NCI-H1105 treated with DMSO at 0.1 percent for 48 hours (cell line): ENCODE measurements around the gene CGGBP1.

Experiments
- DNase-seq: peaks from one replicate; lab custom pipeline; 2025; lab: John Stamatoyannopoulos, UW

Gene CGGBP1, protein sequence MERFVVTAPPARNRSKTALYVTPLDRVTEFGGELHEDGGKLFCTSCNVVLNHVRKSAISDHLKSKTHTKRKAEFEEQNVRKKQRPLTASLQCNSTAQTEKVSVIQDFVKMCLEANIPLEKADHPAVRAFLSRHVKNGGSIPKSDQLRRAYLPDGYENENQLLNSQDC

DNA sequence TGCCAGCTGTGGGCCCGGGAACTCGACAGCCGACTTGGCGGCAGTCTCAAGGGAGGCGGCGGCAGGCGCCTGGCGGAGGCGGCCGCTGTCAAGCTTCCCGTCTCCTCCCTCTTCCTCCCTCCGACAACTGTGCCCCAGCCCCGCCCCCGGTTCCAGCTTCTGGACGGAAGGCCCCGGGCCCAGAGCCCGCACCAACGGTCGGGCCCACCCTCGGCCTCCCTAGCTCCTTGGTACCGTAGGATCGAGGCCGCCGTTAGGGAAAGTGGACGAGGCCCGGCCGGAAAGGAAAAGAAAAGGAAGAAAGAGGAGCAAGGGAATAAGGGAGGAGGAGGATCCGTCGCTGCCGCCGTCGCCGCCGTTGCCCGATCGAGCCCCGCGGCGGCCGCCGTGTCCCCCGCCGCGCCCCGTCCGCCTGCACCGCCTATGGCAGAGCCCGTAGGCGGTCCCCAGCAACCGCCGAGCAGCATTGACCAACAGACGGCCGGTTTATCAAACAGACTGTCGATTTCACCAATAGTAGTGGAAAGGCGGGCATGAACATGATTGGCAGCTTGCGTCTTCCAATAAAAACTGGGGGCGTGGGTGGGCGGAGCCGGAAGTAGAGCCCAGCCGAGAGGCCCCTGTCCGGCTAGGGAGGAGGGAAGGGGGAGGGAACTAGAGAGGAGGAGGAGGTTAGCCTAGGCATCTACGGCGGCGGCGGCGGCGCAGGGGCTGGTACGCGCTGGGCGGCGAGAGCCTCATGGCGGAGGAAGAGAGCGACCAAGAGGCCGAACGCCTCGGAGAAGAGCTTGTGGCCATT is at the start of gene CGGBP1, which contains the start of gene ZNF654:
TSS of gene CGGBP1 (minus strand) at position 425 of the 799 bp plus-strand sequence. CDS start 3,029 bp downstream, outside the sequence.
TSS of gene ZNF654 (plus strand) at position 675 of the 799 bp plus-strand sequence. CDS start at position 740, 65 bp downstream.
- DNase-seq = peak; percentile 98

DNA sequence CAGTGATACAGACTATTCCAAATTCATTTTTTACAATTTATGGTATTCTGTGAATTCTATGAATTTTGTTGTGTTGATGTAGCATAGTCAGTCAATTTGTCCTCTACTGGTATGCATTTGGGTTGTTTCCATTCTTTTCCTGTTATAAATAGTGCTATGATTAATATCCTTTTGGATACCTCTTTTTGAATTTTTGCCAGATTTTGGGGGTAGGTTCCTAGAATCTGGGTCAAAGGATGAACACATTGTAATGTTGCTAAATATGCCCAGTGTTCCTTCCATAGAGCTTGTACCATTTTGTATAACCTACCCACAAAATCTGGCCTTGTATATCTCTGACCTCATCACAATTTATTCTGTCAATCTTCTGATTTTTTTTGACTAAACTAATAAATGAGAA is 46.5 kb upstream of the CGGBP1 start:
- DNase-seq = no peak

DNA sequence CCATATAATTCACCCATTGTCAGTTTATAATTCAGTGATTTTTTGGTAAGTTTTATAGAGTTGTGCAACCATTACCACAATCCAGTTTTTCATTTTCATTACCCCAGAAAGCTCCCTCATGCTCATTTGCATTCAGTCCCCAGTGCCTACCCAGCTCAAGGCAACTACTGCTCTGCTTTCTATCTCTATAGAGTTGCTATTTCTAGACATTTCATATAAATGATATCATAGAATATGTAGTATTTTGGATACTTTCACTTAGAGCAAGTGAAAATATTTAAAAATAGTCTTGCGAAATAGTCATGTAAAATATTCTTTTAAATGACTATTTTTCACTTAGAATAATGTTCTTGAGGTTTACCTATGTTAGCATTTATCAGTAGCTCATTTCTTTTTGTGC is 42.3 kb upstream of the CGGBP1 start:
- DNase-seq = no peak

DNA sequence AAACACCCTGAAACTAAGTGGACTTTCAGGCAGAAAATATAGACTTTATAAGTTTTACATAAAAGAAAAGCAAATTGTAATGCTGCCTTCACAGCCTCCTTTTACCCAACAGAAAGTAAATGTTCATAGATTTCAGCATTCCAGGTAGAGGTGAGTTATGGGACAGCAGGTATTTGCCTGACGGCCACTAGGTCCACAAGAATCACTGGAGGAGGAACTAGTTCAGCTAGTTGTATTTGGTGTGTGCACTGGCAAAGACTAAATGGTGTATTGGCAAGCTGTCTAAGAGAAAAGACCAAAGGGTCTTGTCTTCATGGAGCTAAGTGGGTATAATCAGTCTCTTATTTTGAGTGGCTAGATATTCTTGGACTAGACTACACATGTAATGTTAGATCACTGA is 34.5 kb upstream of the CGGBP1 start:
- no peak for DNase-seq

DNA sequence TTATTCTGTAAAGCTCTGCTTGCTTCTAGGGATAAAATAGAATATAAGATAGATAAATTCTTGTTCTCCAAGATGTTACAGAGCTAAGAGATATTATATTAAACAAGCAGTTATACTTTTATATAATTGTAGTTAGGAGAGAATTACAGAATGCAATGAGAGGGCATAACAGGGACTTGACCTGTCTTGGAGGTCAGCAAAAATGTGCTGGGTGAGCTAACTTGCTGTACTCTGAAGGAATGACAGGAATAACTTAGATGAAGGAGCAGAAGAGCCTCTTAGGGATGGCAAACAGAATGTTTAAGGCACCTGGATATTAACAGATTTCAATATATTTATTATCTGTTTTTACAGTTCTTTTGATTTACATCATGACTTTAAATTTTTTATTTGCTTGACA is 33.5 kb upstream of the CGGBP1 start:
- no peak for DNase-seq

DNA sequence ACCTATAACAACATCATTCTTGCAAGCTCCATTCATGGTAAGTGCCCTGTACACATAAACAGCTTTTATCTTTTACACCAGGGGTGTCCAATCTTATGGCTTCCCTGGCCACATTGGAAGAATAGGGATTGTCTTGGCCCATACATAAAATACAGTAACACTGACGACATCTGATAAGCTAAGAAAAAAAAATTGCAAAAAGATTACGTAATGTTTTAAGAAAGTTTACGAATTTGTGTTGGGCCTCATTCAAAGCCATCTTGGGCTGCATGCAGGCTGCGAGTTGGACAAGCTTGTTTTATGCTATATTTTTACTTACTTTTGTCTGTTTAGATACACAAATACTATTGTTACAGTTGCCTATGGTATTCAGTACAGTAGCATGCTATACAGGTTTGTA is 31.9 kb upstream of the CGGBP1 start:
- no peak for DNase-seq

DNA sequence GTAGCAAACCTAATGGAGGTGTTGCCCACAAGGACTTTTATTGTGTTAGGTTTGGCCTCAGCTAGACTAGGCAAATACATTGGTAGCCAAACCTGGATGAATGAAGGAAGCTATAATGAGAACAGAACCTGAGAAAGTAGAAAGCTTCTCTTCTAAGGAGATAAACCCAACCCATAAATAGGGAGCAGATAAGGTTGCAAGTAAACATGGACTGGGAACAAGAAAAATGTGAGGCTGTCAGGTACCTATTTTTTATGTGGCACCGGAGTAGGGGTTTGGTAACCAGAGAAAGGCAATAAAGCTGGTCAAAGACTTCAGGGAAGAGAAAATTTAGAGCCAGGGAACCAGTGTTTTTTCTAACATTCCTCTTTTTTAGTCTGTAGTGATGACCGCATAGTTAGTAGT is 25.3 kb upstream of the CGGBP1 start:
- no peak for DNase-seq

DNA sequence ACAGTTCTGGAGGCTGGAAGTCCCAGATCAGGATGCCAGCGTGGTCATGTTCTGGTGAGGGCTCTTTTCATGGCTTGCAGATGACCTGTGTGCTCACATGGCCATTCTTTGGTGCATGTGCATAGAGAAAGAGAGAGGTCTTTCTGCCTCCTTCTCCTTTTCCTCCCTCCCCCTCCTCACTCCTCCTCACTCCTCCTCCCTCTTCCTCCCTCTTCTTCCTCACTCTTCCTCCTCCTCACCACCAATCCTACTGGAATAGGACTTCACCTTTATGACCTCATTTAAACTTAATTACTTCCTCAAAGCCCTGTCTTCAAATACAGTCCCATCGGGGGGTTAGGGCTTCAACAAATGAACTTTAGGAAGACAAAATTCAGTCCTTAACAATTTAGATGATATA is 24.0 kb upstream of the CGGBP1 start:
- no peak for DNase-seq

DNA sequence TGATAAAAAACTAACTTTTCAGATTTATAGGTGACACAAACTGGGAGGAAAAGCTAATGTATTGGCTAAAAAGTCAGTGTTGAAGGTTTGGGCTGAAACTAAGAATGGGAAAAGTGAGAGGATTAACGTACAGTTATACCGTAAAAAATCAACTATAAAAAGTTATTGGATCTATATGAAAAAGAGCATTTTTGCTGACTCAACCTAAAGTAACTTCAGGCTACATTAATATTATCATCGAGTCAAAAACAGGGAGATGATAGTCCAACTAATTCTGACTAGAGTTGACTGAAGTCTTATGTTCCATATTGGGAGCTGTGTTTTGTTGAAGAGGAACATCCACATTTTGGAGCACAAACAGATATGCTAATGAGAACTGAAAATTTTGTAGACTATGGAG is 20.1 kb upstream of the CGGBP1 start:
- no peak for DNase-seq

DNA sequence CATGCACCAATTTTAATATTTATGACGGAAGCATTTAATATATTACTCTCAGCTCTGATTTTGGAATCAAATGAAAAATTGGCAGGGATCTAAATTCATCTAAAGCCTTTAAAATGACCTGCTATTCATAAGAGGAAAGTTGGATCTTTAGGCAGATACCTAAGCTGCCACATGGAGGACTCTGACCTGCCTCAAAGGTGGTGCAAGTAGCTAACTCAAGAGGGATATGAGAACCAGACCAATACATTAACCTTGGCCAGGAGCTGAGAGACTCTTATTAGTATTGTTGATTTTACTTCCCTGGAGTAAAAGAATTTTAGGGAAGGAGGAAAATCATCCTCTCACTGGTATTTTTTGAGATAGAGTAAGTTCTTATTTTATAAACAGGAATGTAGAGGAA is 17.9 kb upstream of the CGGBP1 start:
- DNase-seq = no peak

DNA sequence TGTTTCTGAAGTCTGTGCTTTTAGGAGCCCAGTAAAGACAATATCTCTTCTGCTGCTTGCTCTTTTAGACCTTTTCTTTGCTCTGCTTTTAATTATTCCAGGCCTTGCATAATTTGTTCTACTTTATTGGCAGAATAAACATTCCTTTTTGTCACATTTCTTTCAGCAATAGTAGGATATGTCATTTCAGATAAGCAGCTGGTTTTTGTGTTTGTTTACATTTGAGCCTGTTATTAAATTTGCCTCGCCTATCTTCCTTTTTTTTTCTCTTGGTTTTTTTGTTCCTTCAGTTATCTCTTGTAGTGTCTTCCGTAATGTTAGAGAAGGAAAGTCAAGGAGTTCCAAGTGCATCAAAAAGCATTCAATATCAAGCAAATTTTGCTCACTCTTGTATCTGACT is 16.7 kb upstream of the CGGBP1 start:
- DNase-seq = no peak

DNA sequence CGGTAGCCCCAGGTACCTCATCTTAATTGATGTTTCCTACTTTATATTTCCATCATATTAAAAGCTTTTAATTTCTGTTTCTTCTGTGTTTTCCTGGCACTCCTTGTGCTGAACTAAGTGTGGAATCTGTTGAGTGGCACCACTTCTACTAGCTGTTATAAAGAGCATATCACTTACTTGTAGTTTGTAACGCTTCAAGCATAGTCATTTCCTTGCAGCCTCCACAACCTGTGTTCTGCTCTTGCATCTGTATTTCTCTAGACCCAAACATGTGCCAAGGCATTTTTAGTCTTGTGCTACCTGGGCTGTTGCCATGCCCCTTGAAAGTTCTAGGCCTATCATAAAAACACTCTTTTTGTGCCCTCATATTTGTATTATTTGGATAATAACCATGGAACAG is 16.3 kb upstream of the CGGBP1 start:
- DNase-seq = no peak

DNA sequence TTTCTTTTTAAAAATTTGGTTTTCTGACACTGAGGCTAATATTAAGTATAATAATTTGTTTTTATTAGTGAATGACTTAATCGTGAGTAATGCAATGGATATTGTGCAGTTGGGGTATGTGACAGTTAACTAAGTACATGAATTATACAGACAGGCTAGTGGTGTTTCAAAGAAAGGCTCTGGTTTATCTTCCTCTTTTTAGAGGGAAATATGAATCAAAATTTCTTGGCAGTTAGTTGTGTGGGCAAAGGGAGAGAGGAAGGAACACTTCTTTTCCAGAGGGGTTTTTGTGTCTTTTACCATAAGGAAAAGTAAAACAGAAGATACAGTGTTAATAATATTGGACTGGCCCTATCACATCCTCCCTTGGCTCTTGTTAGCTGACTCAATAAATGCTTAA is 2.9 kb upstream of the CGGBP1 start:
- no peak for DNase-seq

DNA sequence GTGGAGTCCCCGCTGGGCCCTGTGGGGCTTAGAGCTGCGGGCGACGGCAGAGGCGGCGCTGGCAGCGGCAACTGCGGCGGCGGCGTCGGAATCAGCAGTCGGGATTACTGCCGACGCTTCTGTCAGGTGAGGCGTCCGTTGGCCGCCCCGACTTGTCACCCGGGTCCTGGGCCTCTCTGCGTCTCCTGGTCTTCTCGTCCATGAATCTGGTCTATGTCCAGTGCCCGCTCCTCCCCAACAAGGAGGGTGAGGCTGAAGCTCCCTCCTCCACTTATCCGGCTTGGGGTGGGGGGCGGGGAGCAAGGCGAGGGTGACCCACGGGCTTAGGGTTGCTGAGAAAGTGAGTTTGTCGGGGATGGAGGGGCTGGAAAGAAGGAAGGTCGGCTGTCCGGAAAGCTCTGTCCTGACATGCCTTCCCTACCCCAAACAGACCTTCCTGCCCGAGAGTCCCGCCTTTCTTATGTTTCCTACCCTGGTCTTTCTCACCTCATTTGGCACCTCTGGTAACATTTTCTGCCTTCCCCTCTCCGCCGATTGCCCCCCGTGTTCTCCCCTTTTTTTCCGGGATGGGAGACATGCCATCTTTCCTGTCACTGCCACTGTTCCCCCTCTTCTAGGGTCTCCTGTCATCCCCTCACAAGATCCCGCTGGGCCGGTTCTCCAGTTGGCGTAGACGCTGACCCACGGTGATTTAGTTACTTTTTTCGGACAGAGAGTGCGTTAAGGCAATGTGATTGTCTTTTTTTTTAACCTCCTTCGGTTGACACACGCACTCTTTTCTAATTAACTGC is 770 bp upstream of the CGGBP1 start:
- DNase-seq = no peak

DNA sequence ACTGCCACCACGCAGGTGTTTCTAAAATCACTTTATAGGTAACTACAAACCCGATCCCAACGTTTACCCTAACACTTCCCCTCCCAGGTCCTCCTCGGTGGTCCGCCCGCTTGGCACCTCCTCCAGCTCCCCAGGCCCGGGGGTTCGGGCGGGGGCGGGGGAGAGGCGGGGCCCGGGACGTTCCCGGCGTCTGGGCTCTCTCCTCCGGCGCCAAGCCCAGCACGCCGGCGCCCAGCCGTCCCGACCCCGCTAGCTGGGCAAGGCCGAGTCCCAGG is 562 bp downstream of the CGGBP1 start:
- DNase-seq = no peak

DNA sequence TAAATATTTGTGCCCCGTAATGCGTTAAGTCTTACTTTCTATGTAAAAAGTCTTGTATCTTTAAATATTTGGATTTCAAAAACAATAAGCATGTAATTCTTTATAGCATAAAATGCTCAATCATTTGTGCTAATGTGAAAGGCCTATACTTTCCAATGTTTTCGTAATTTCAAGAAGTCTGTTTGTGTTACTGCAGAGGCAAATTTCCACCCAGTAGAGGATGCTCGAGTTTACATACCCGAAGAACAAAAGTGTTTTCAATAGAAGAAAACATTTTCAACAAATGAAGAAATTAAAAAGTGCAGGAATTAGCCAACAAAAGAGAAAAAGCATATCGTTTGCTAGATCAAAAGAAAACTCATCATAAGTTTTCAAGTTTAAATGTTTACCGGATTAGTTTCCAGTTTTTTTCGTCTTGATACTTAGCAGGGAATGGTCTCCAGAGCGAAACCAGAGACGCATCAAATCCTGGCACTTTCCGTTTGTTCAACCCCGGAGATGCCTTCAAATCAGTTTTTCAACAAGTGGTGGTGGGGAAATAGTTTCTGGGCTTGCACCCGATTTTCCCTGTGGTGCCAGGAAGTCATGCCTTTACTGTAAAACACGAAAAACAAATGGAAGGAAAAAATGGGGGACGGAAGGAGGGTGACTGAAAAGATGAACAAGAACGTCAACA is 1.0 kb downstream of the CGGBP1 start:
- DNase-seq = no peak

DNA sequence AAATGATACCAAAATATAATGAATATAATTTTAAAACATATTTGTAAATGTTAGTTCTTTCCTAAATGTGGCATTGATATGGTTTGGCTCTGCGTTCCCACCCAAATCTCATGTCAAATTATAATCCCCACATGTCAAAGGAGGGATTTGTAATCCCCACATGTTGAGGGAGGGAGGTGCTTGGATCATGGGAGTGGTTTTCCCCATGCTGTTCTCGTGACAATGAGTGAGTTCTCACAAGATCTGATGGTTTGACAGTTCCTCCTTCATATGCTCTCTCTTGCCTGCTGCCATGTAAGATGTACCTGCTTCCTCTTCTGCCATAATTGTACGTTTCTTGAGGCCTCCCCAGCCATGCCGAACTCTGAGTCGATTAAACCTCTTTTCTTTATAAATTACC is 12.0 kb downstream of the CGGBP1 start:
- DNase-seq = no peak

DNA sequence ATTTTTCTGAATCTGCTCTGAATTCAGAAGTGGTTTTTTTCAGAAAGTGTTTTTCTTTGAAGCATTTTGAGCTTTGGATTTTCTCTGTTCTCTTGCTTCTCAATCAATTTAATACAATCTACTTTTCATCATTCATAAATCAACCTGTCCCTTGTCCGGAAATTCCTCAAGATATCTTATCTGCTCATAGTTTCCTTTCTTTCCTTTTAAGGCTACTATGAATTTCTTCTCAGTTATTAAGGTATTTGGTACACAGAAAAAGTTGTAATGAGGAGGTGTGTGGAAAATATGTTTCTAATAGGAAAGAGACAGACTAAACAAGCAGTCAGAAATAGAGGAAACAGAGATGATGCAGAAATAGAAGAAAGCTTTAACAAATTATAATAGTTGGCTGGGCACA is 14.4 kb downstream of the CGGBP1 start:
- DNase-seq = no peak

DNA sequence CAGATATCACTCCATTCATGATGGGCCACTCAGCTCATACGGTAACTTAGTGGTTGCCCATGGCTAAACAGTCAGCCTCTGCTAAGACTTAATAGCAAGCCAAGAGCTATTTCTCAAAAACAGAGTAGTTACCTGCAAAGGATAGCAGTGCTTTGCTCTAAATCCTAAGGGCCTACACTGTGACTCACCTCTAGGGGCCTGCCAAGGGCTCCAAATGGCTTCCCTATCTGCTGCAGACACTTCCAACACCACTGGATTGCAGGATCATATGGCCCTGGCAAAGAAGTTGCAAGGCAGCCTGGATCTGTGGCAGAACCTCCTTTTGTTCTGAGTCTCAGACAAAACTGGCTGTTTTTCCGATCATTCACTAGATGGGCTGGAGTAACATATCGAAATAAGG is 17.8 kb downstream of the CGGBP1 start:
- no peak for DNase-seq

DNA sequence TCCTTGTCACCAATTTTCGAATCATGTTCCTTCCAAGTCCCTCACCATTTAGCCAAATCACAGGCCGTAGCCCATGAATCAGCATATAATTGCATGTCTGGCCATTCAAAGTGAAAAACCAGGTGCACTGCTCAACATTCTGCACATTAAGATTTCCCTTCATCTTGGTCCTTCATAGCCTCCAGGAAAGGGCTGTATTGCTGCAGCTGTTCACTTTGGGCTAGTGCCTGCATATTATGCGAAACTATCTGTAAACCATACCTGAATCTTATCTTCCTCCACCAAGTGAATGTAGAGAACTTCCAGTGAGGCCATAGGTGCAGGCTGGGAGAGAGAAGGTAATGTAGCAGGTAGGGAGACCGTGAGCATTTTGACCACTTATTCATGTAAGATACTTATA is 18.3 kb downstream of the CGGBP1 start:
- no peak for DNase-seq

DNA sequence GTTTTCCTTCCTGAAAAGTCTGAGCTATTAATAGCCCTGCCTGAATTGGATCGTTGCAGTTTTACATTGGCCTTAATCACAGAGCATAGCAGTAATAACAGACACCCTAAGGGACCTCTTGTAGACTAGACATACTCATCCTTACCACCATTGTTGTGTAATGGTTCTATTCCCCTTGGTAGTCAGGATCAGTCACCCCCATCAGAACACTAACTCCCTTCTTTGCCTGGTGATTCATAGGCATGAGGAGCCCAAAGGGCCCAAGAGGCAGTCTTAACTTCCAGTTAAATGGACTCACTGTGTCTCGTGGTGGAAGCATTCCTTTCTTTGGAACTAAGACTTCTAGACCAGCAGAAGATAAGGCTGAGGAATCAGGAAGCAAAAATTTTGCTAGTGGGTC is 20.2 kb downstream of the CGGBP1 start:
- DNase-seq = no peak

DNA sequence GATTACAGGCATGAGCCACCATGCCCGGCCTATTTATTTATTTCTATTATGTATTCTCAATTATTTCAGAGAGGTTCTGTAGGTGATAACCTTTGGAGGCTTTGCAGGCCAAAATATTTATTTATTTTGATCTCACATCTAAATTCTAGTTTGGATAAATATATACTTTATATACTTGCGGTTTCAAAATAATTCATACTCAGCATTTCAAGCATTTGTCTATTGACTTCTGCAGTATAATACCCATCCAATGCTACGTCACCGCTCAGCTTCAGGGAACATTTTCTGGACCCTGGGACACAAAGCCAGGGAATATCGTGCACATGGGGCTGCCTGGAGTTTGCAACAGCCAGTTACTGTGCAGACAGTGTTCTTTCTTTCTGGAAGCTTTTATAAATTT is 22.6 kb downstream of the CGGBP1 start:
- DNase-seq = no peak
